MM.1S (cell line): Measurements from ENCODE around the gene CELF4.

Experiments
- EZH2 ChIP-seq: fragments of 300-600 bp; sonication (generic); optimal IDR thresholded peaks from 2 replicates; pipeline ENCODE3; 2017; ENCODE audit warnings: low read depth, mild to moderate bottlenecking, antibody characterized with exemption, low read length, mixed read lengths
- EZH2phosphoT487 ChIP-seq: fragments of 300-600 bp; sonication (generic); IDR thresholded peaks from 2 replicates; pipeline ENCODE4 v1.6.1; 2018; ENCODE audit warnings: antibody characterized with exemption, low read length
- TF ChIP-seq, protein P1 (sequence below): fragments of 300-600 bp; sonication (generic); IDR thresholded peaks from 2 replicates; pipeline ENCODE4 v1.5.1; 2016; ENCODE audit warnings: antibody characterized with exemption, low read length, mixed read lengths

DNA sequence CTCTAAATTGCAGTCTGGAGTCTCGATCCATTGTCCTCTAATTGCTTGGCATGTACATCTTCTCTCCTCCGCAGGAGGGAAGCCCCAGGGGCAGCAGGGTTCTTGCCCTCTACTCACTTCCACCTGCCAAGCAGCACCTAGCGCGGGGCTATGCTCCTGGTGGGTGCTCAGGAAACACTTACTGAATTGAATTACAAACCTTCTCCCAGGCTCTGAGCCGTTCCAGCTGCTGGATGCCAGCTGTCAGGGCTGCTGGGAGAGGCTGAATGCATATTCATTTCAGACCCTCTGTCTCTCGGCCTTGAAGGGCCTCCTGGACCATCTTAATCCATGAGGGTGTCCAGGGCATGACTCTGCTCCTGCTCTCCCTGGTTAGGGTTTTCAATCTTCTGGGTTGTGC, 94.0 kb downstream of the CELF4 start:
- TF ChIP-seq, protein P1, sequence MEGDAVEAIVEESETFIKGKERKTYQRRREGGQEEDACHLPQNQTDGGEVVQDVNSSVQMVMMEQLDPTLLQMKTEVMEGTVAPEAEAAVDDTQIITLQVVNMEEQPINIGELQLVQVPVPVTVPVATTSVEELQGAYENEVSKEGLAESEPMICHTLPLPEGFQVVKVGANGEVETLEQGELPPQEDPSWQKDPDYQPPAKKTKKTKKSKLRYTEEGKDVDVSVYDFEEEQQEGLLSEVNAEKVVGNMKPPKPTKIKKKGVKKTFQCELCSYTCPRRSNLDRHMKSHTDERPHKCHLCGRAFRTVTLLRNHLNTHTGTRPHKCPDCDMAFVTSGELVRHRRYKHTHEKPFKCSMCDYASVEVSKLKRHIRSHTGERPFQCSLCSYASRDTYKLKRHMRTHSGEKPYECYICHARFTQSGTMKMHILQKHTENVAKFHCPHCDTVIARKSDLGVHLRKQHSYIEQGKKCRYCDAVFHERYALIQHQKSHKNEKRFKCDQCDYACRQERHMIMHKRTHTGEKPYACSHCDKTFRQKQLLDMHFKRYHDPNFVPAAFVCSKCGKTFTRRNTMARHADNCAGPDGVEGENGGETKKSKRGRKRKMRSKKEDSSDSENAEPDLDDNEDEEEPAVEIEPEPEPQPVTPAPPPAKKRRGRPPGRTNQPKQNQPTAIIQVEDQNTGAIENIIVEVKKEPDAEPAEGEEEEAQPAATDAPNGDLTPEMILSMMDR, result no peak
- no peak for TF ChIP-seq EZH2phosphoT487
- TF ChIP-seq EZH2, result no peak
